Measurements from ENCODE around the gene FBXL14. TPM values are rescaled to one million over a fixed set of nuclear protein-coding genes. Genes with fewer than 3 reads are reported as not detected.
A peak's percentile ranks its signal among the peaks of the same experiment; 100 is the strongest.

FBXL14 gene
- total and polyA plus RNA-seq, 7 donors: 2.9 to 13.8 (median 5.2) TPM

- H3K4me1 ChIP-seq: peaks cover 2% of the 10 kb centered on the region
- peak in 1 of 4 donors; percentile 28 for ATAC-seq
- H3K36me3 ChIP-seq (ENCODE audit: insufficient read depth in 1 of 2, low read depth in 1 of 2): no peaks in the 10 kb centered on the region
- H3K4me3 ChIP-seq: no peak overlapping the region
- 95 to 97% (median 96%) methylated on average over 4 of the region's 4 CpGs for WGBS, 3 donors
- no peaks in the 10 kb centered on the region for H3K9me3 ChIP-seq
- TF ChIP-seq, protein P1, sequence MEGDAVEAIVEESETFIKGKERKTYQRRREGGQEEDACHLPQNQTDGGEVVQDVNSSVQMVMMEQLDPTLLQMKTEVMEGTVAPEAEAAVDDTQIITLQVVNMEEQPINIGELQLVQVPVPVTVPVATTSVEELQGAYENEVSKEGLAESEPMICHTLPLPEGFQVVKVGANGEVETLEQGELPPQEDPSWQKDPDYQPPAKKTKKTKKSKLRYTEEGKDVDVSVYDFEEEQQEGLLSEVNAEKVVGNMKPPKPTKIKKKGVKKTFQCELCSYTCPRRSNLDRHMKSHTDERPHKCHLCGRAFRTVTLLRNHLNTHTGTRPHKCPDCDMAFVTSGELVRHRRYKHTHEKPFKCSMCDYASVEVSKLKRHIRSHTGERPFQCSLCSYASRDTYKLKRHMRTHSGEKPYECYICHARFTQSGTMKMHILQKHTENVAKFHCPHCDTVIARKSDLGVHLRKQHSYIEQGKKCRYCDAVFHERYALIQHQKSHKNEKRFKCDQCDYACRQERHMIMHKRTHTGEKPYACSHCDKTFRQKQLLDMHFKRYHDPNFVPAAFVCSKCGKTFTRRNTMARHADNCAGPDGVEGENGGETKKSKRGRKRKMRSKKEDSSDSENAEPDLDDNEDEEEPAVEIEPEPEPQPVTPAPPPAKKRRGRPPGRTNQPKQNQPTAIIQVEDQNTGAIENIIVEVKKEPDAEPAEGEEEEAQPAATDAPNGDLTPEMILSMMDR (IDR thresholded peaks at IDR 0.05): no peak
- H3K27me3 ChIP-seq (ENCODE audit: insufficient read depth in 3 of 3, low read length in 2 of 3): no peaks in the 10 kb centered on the region
- intact Hi-C loops (cut with DNase I): loop anchor here (1.0 to 10.0 kb wide), 3 partner anchors 464 to 1018 kb away; no protein-coding TSS in a partner anchor
- DNase-seq: no peak
- H3K27ac ChIP-seq: no peak overlapping the region
Measured at GRCh38 chr12:1582709-1583050, 11.7 kb downstream of the FBXL14 start.

GRCh38 chr12:1581973-1582708 is 12.2 kb downstream of the FBXL14 start:
- Histone ChIP-seq H3K4me3 (no peak overlapping the region), H3K9me3 (no peaks in the 10 kb centered on the region), H3K27me3 (ENCODE audit: insufficient read depth in 3 of 3, low read length in 2 of 3) (no peaks in the 10 kb centered on the region), H3K36me3 (ENCODE audit: insufficient read depth in 1 of 2, low read depth in 1 of 2) (no peaks in the 10 kb centered on the region), H3K4me1 (peaks cover 2% of the 10 kb centered on the region), H3K27ac (no peak overlapping the region)
- DNase-seq (no peak), ATAC-seq (no peak)
- TF ChIP-seq, protein P1 (IDR thresholded peaks at IDR 0.05): no peak
- WGBS, 3 donors: 87 to 93% (median 89%) methylated on average over 11 of the region's 11 CpGs
- intact Hi-C loops (cut with DNase I): loop anchor here (5.0 to 10.0 kb wide), 2 partner anchors 1015 to 1017 kb away; no protein-coding TSS in a partner anchor

DNA sequence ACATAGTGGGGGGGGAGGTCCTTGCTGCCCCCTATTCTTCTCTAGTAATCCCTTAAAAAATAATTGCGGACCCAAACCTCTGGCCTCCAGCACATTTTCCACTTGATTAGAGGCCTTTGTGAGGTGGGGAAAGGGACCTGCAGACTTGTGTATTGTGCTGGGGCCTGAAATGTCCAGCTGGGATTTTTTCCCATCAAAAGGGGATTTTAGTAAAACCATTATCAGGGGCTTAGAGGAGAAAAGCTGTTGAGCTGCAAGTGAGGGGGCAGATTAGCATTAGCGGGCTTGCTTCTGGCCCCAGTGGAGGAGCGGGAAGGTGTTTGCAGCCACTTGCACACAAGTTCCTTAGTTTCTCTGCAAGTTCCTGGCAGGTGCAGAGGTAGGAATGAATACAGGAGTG is 13.9 kb downstream of the FBXL14 start:
- Histone ChIP-seq H3K36me3 (ENCODE audit: insufficient read depth in 1 of 2, low read depth in 1 of 2) (no peaks in the 10 kb centered on the region), H3K9me3 (no peaks in the 10 kb centered on the region), H3K4me3 (no peak overlapping the region), H3K27ac (no peak overlapping the region), H3K4me1 (peaks cover 2% of the 10 kb centered on the region), H3K27me3 (ENCODE audit: insufficient read depth in 3 of 3, low read length in 2 of 3) (no peaks in the 10 kb centered on the region)
- ATAC-seq: no peak
- WGBS, 3 donors: 95 to 97% (median 97%) methylated on average over 3 of the region's 3 CpGs
- no peak for DNase-seq
- TF ChIP-seq, protein P1 (IDR thresholded peaks at IDR 0.05): no peak
- intact Hi-C loops (cut with DNase I): loop anchor here (5.0 to 10.0 kb wide), 2 partner anchors 1013 to 1016 kb away; no protein-coding TSS in a partner anchor

GRCh38 chr12:1579651-1580435 is 14.5 kb downstream of the FBXL14 start:
- no peaks in the 10 kb centered on the region for H3K27me3 ChIP-seq (ENCODE audit: insufficient read depth in 3 of 3, low read length in 2 of 3)
- H3K4me3 ChIP-seq: no peak overlapping the region
- H3K36me3 ChIP-seq (ENCODE audit: insufficient read depth in 1 of 2, low read depth in 1 of 2): no peaks in the 10 kb centered on the region
- 87 to 88% (median 87%) methylated on average over 11 of the region's 11 CpGs for WGBS, 3 donors
- DNase-seq (no peak), ATAC-seq (no peak)
- intact Hi-C loops (cut with DNase I): loop anchor here (5.0 to 10.0 kb wide), 2 partner anchors 1013 to 1015 kb away; no protein-coding TSS in a partner anchor
- TF ChIP-seq, protein P1 (IDR thresholded peaks at IDR 0.05): no peak
- no peak overlapping the region for H3K27ac ChIP-seq
- H3K9me3 ChIP-seq: no peaks in the 10 kb centered on the region
- H3K4me1 ChIP-seq: peaks cover 2% of the 10 kb centered on the region

Measured in psoas muscle (tissue), 8 donors.